Bronchial epithelial cell (primary cell): Measurements from ENCODE around the gene PODXL2. TPM values are rescaled to one million over a fixed set of nuclear protein-coding genes. Genes with fewer than 3 reads are reported as not detected.

Experiments
- DNase-seq: peaks from one replicate; pipeline ENCODE4 v3.0.0-alpha.2; 2010; ENCODE audit warnings: low read depth
- FAIRE-seq: peaks from 2 replicates; lab custom pipeline; 2011; peaks lifted over from hg19 to GRCh38; lab: Jason Lieb, UNC
- H3K27me3 ChIP-seq: 2 replicates; pipeline ENCODE4 v1.5.1; 2011; ENCODE audit warnings: low read length; ENCODE audit not compliant: control insufficient read depth, insufficient read depth
- H3K36me3 ChIP-seq: 2 replicates; pipeline ENCODE4 v1.5.1; 2011; ENCODE audit warnings: low read length; ENCODE audit not compliant: control insufficient read depth, insufficient read depth
- H3K4me3 ChIP-seq: 2 replicates; pipeline ENCODE4 v1.5.1; 2011; ENCODE audit warnings: mild to moderate bottlenecking, low read depth, low read length, control low read depth
- total RNA-seq: library from RNA; depleted of rRNA; stranded (reverse); fragments of >200 nt; gene quantifications from 2 replicates; pipeline ENCODE4 v1.2.1, GENCODE V29; 2014
- TF ChIP-seq, protein P1 (sequence below): IDR thresholded peaks from 2 replicates; pipeline ENCODE4 v1.5.1; 2011; ENCODE audit warnings: mild to moderate bottlenecking, moderate library complexity, low read length, control low read depth, inconsistent platforms; ENCODE audit not compliant: insufficient read depth, severe bottlenecking

PODXL2 gene
- total RNA-seq, 1 donor from 2014 or later = 3.4 TPM

DNA sequence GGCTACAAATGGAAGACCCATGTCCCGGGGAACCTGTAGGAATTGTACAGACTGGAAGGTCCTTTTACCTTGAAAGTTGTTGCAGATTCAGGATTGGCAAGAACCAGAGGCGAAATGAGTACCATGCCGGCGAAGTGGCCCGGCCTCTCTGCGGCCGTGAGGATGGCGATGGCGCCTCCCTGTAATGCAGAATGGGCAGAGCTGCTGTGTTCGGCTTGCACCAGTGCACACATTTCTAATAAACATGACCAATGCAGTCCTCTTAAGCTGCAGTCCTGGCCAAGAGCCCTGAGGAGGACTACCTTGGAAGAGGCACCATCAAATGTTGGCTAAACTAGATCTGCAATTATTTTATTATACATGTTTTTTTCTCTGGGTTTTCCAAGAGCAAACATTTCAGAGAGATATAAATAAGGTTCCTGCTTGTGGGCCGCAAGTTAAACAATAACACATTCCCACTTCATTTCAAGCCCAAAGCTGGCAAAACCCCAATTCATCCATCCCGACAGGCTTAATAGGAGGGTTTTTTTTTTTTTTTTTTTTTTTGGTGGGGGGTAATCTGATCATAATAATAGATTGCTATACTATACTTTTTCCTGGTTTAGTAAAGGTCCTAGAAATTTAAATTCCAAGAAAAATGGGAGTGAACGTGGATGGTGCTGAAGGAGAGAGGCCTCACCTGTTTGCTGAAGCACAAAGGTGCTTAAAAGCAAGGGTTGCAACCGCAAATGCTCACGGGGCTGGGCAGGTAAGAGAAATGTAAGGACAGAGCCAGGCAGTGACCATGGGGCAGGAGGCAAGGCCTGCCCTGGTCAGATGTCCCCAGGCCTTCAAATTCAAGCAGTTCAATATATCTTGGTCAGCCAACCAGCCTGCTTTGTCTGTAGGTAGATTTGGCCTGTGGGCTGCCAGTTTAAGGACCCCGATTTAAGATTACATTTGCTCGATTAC, 92.3 kb downstream of the PODXL2 start:
- no peaks in the 10 kb centered on the region for H3K27me3 ChIP-seq
- H3K4me3 ChIP-seq = no peak overlapping the region
- FAIRE-seq (no peak), DNase-seq (no peak)
- TF ChIP-seq, protein P1, sequence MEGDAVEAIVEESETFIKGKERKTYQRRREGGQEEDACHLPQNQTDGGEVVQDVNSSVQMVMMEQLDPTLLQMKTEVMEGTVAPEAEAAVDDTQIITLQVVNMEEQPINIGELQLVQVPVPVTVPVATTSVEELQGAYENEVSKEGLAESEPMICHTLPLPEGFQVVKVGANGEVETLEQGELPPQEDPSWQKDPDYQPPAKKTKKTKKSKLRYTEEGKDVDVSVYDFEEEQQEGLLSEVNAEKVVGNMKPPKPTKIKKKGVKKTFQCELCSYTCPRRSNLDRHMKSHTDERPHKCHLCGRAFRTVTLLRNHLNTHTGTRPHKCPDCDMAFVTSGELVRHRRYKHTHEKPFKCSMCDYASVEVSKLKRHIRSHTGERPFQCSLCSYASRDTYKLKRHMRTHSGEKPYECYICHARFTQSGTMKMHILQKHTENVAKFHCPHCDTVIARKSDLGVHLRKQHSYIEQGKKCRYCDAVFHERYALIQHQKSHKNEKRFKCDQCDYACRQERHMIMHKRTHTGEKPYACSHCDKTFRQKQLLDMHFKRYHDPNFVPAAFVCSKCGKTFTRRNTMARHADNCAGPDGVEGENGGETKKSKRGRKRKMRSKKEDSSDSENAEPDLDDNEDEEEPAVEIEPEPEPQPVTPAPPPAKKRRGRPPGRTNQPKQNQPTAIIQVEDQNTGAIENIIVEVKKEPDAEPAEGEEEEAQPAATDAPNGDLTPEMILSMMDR = no peak
- peaks cover 3% of the 10 kb centered on the region for H3K36me3 ChIP-seq

DNA sequence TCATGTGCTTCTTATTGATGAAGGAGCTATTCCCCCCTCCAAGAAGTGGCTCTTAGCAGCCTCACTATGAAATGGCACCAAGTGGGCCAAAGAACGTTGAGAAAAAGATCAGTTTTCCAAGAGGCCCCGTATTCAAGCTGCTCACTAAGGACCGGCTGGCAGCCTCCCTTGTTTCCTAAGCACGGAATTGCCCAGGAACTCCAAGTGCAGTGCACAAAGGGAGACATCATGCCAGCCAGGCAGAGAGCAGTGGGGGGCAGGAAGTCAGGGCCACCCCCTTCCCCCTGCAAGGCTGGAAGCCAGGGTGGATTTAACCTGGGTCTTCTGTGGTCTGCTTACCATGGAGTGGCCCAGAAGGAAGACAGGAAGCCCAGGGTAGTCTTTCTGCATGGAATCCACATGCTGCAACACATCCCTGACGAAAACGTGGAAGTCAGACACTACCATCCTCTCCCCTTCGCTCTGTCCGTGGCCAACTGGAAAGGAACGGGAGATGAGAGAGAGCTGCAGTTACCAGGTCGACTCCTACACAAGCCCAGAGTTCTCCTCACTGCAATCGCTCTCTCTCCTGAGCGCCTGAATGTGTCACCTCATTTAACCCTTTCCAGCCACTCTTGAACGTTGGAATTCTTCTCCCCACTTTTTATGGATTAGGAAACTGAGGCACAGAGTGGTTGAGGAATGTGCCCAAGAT, 93.3 kb downstream of the PODXL2 start:
- TF ChIP-seq, protein P1 = no peak
- FAIRE-seq = no peak
- no peak overlapping the region for H3K4me3 ChIP-seq
- H3K27me3 ChIP-seq = no peaks in the 10 kb centered on the region
- peaks cover 3% of the 10 kb centered on the region for H3K36me3 ChIP-seq
- DNase-seq = no peak

Other genes with a start within 250 kb of the PODXL2 start
- 27.5 and 38.4 TPM in 2 replicates for gene TPRA1, start 38.5 kb upstream of the PODXL2 start, total RNA-seq
- gene MCM2, start 30.8 kb upstream of the PODXL2 start, total RNA-seq = 8.3 and 16.6 TPM in 2 replicates
- gene ABTB1, start 43.8 kb downstream of the PODXL2 start, total RNA-seq = 4.7 and 5.8 TPM in 2 replicates
- 25.5 and 47.9 TPM in 2 replicates for gene MGLL, start 193.3 kb downstream of the PODXL2 start, total RNA-seq